Thyroid gland (tissue), 4 donors: ENCODE results near the gene ITPRID2.

ENCODE experiments used
- POLR2A ChIP-seq, 2 donors: fragments of 450-650 bp; IDR thresholded peaks; one replicate each; pipeline ENCODE4 v1.6.1; 2017; ENCODE audit warnings: antibody characterized with exemption in 2 of 2, mild to moderate bottlenecking in 2 of 2, moderate library complexity in 1 of 2
- TF ChIP-seq, protein P1 (sequence below), 6 experiments: fragments of 200-600 bp in 3 of 6; fragments of 450-650 bp in 3 of 6; sonication (generic) in 3 of 6; IDR thresholded peaks; one replicate each; pipeline ENCODE4 v1.5.1; 2016 to 2019; ENCODE audit warnings: antibody characterized with exemption in 6 of 6, mild to moderate bottlenecking in 2 of 6, inconsistent platforms in 1 of 6, moderate library complexity in 1 of 6

DNA sequence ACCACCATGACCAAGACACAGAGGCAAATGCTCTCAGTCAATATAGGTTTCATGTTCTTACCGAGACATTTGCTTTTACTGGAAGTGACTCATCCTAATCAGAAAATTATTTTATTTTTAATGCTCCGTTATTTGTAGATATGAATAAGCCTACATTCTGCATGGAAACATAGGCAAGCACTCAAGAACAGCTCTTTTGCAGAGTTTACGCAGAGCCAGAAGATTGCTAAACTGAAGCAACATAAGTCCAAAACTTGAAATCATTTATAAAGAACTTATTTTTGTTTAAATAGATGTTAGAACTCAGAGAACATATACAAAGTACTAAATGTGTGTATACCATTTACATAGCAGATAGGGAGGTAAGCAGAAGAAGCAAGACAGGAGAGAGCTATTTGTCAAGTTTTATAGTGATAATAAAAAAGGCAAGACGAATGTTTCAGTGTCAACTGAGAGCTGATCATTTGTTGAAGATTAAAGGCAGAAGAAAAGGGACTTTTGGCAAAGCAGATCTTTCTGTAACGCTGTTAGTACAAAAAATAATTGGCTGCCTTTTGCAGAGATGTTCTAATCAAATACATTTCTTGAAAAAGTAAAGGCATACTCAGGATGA lies 81.7 kb downstream of the ITPRID2 start:
- TF ChIP-seq, protein P1, sequence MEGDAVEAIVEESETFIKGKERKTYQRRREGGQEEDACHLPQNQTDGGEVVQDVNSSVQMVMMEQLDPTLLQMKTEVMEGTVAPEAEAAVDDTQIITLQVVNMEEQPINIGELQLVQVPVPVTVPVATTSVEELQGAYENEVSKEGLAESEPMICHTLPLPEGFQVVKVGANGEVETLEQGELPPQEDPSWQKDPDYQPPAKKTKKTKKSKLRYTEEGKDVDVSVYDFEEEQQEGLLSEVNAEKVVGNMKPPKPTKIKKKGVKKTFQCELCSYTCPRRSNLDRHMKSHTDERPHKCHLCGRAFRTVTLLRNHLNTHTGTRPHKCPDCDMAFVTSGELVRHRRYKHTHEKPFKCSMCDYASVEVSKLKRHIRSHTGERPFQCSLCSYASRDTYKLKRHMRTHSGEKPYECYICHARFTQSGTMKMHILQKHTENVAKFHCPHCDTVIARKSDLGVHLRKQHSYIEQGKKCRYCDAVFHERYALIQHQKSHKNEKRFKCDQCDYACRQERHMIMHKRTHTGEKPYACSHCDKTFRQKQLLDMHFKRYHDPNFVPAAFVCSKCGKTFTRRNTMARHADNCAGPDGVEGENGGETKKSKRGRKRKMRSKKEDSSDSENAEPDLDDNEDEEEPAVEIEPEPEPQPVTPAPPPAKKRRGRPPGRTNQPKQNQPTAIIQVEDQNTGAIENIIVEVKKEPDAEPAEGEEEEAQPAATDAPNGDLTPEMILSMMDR (IDR thresholded peaks at IDR 0.05) = no peak
- no peak for TF ChIP-seq POLR2A (IDR thresholded peaks at IDR 0.05)
